Sigmoid colon (tissue), 7 donors: Measurements from ENCODE around the gene SETBP1. TPM values are rescaled to one million over a fixed set of nuclear protein-coding genes. Genes with fewer than 3 reads are reported as not detected.

ENCODE experiments used
- DNase-seq: peaks from one replicate; pipeline ENCODE4 v3.0.0-alpha.2; 2019
- H3K27ac ChIP-seq, 4 donors: fragments of 200-600 bp; sonication (generic); one replicate each; pipeline ENCODE4 v1.5.1; 2016 to 2019; ENCODE audit warnings: mild to moderate bottlenecking in 1 of 4
- H3K27me3 ChIP-seq, 3 donors: fragments of 200-600 bp; sonication (generic); one replicate each; pipeline ENCODE4 v1.5.1; 2019; ENCODE audit warnings: mild to moderate bottlenecking in 1 of 3
- H3K36me3 ChIP-seq, 4 donors: fragments of 200-600 bp; sonication (generic); one replicate each; pipeline ENCODE4 v1.5.1; 2016 to 2019
- H3K4me1 ChIP-seq, 4 donors: fragments of 200-600 bp; sonication (generic); one replicate each; pipeline ENCODE4 v1.5.1; 2017 to 2019
- H3K4me3 ChIP-seq, 4 donors: fragments of 200-600 bp; sonication (generic); one replicate each; pipeline ENCODE4 v1.5.1; 2017 to 2019; ENCODE audit warnings: mild to moderate bottlenecking in 2 of 4, moderate library complexity in 1 of 4
- H3K9me3 ChIP-seq, 4 donors: fragments of 200-600 bp in 3 of 4; sonication (generic) in 3 of 4; one replicate each; pipeline versions ENCODE4 v1.5.1 to v1.6.1; 2013 to 2019
- CTCF ChIP-seq, 4 experiments: fragments of 450-650 bp in 3 of 4; fragments of 200-600 bp in 1 of 4; IDR thresholded peaks; one replicate each; pipeline ENCODE4 v1.5.1; 2016 to 2019; ENCODE audit warnings: antibody characterized with exemption in 4 of 4, mild to moderate bottlenecking in 3 of 4, moderate library complexity in 2 of 4
- EP300 ChIP-seq, 4 donors: sonication (generic); formaldehyde crosslinking; IDR thresholded peaks; one replicate each; pipeline ENCODE4 v1.6.1; 2017; ENCODE audit warnings: antibody characterized with exemption in 4 of 4
- POLR2A ChIP-seq, 2 donors: fragments of 450-650 bp; IDR thresholded peaks; one replicate each; pipeline ENCODE4 v1.6.1; 2016; ENCODE audit warnings: antibody characterized with exemption in 2 of 2, mild to moderate bottlenecking in 2 of 2, moderate library complexity in 2 of 2
- POLR2AphosphoS5 ChIP-seq, 4 donors: sonication (generic); formaldehyde crosslinking; IDR thresholded peaks; one replicate each; pipeline ENCODE4 v1.6.1; 2017; ENCODE audit warnings: antibody characterized with exemption in 4 of 4
- WGBS, 2 donors: extraction: QIAGEN DNeasy Blood & Tissue Kit; methylation state at CpG; one replicate each; pipeline ENCODE4 v1.1.7; 2013; 5-methylcytosine and 5-hydroxymethylcytosine counted together
- intact Hi-C: fragments of 100-400 bp; cut with DNase I; formaldehyde crosslinking; loops from one replicate; pipeline ENCODE4 v1.15.1; 2023
- polyA plus RNA-seq, 3 donors: library from polyadenylated mRNA; stranded (reverse); fragments of 200-250 nt; gene quantifications; one replicate each; pipeline ENCODE4 v1.2.3, GENCODE V29; 2013
- total RNA-seq, 4 donors: library from RNA; depleted of rRNA; stranded (reverse); fragments of >200 nt; gene quantifications; one replicate each; pipeline ENCODE4 v1.1.0, GENCODE V29; 2016
- donor health status: healthy with polysubstance abuse.
- donor health status: Bipolar disorder and iron deficiency.
- donor health status: healthy.

The SETBP1 gene
- total and polyA plus RNA-seq, 7 donors = 0.69 to 100 (median 67.9) TPM

GRCh38 chr18:44934901-44935300 lies 254.2 kb downstream of the SETBP1 start:
- intact Hi-C loops = no loop called here
- DNase-seq = no peak
- no peaks in the 10 kb centered on the region for H3K36me3 ChIP-seq
- H3K27me3 ChIP-seq = no peaks in the 10 kb centered on the region
- TF ChIP-seq EP300 (IDR thresholded peaks at IDR 0.05) (no peak), POLR2AphosphoS5 (IDR thresholded peaks at IDR 0.05) (no peak), CTCF (IDR thresholded peaks at IDR 0.05) (no peak), POLR2A (IDR thresholded peaks at IDR 0.05) (no peak)
- no peak overlapping the region for H3K4me3 ChIP-seq
- H3K27ac ChIP-seq = no peak overlapping the region
- peaks cover 0 to 9% (median 3%) of the 10 kb centered on the region in 4 donors for H3K9me3 ChIP-seq
- H3K4me1 ChIP-seq = peaks cover 0 to 36% (median 13%) of the 10 kb centered on the region in 4 donors
- WGBS, 2 donors = 93 to 98% methylated on average over 2 of the region's 2 CpGs

- DNase-seq = no peak
- Histone ChIP-seq H3K4me1 (peaks cover 0 to 36% (median 13%) of the 10 kb centered on the region in 4 donors), H3K27me3 (no peaks in the 10 kb centered on the region), H3K9me3 (peaks cover 0 to 9% (median 3%) of the 10 kb centered on the region in 4 donors), H3K27ac (peak overlapping the region in 1 of 4 donors; percentile 25), H3K36me3 (no peaks in the 10 kb centered on the region), H3K4me3 (no peak overlapping the region)
- TF ChIP-seq CTCF (IDR thresholded peaks at IDR 0.05) (no peak), EP300 (IDR thresholded peaks at IDR 0.05) (no peak), POLR2A (IDR thresholded peaks at IDR 0.05) (no peak), POLR2AphosphoS5 (IDR thresholded peaks at IDR 0.05) (no peak)
- intact Hi-C loops = no loop called here
Observed at GRCh38 chr18:44935455-44935854, 254.8 kb downstream of the SETBP1 start.

DNA sequence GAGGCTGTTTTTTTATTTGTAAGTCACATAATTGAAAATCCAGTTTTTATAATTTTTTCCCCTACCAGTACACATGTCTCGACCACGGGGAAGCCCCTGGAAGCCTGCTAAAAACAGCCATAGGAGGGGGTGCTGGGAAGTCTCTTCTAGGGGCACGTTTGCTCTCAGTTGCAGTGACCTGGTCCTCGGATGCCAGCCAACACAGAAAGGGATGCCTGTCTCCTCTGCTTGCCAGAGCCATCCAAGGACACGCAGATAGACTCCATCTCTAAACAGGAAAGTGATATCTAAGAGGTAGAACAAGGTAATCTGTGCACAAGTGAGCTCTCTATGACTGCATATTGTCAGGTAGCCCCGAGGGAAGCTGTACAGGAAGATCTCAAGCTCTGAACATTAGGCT lies 255.8 kb downstream of the SETBP1 start:
- no peak overlapping the region for H3K4me3 ChIP-seq
- peak overlapping the region in 1 of 4 donors; percentile 25 for H3K27ac ChIP-seq
- intact Hi-C loops = no loop called here
- no peak for DNase-seq
- H3K9me3 ChIP-seq = peaks cover 0 to 9% (median 3%) of the 10 kb centered on the region in 4 donors
- H3K4me1 ChIP-seq = peaks cover 0 to 36% (median 13%) of the 10 kb centered on the region in 4 donors
- H3K36me3 ChIP-seq = no peaks in the 10 kb centered on the region
- WGBS, 2 donors = 89 to 91% methylated on average over 6 of the region's 6 CpGs
- H3K27me3 ChIP-seq = no peaks in the 10 kb centered on the region
- no peak for TF ChIP-seq EP300 (IDR thresholded peaks at IDR 0.05)
- no peak for TF ChIP-seq POLR2A (IDR thresholded peaks at IDR 0.05)
- no peak for TF ChIP-seq POLR2AphosphoS5 (IDR thresholded peaks at IDR 0.05)
- no peak for TF ChIP-seq CTCF (IDR thresholded peaks at IDR 0.05)

DNA sequence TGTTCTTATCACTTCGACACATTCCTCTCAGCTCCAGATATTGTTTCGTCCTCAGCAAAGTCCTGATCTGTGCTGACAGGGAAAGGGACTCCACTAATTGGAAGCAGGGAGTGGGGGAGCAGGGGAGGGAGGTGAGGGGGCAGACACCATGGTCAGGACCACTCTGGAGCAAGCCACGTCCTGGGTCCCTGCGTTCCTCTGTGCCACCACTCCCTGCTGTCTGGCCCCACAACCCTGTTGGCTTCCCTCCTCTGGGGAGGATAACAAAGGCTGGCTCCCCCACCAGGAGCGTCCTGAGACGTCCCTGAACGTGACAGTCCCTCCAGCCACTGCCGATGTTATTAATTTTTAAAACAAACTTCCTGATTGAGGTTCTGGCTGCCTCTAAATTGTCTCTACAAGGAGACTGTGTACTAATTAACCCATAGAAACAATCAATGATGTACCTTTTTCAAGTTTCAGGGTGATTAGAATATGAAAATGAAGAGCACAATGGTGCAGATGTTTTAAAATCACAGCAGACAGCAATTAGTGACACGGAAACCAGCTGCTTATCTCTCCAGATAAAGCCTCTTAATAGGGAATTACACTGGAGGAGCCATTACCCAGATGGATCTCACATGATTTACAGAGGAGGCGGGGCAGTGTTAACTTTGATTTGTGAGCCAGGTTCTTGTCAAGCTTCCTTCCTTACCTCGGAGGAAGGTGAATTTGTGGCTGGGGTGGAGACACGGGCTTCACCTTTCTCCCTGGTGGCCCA lies 257.5 kb downstream of the SETBP1 start:
- peaks cover 0 to 6% (median 3%) of the 10 kb centered on the region in 4 donors for H3K9me3 ChIP-seq
- WGBS, 2 donors = 34 to 62% methylated on average over 12 of the region's 12 CpGs
- no peaks in the 10 kb centered on the region for H3K36me3 ChIP-seq
- H3K4me1 ChIP-seq = peaks cover 0 to 45% (median 18%) of the 10 kb centered on the region in 4 donors
- TF ChIP-seq POLR2A (IDR thresholded peaks at IDR 0.05) (no peak), POLR2AphosphoS5 (IDR thresholded peaks at IDR 0.05) (no peak), EP300 (IDR thresholded peaks at IDR 0.05) (no peak), CTCF (IDR thresholded peaks at IDR 0.05) (no peak)
- intact Hi-C loops = no loop called here
- peak overlapping the region in 1 of 4 donors; percentile 8 for H3K27ac ChIP-seq
- no peak for DNase-seq
- no peaks in the 10 kb centered on the region for H3K27me3 ChIP-seq
- no peak overlapping the region for H3K4me3 ChIP-seq
